HepG2 (cell line): ENCODE data around the gene CEP89. TPM values are rescaled to one million over a fixed set of nuclear protein-coding genes. Genes with fewer than 3 reads are reported as not detected.

ENCODE experiments used
- ATAC-seq: fragments of 200-7000 bp; cut with Tn5 transposase; 3 replicates; pipeline ENCODE4 v1.9.1; 2020; ENCODE audit warnings: mild to moderate bottlenecking, moderate library complexity
- BruUV-seq: library from RNA; stranded (reverse); fragments of 400-500 nt; replicated peaks from 2 replicates; lab custom pipeline; 2021; lab: Mats Ljungman, UMichigan
- CTCF ChIA-PET: fragments of 300-600 bp; formaldehyde crosslinking; extraction: SDS; loops from one replicate; lab custom pipeline; 2021; ENCODE audit warnings: low total read pairs, inconsistent platforms, low intra/inter-chr PET ratio; lab: Yijun Ruan, JAX
- POLR2A ChIA-PET: fragments of 350-600 bp; sonication (Branson Sonifier 250); formaldehyde crosslinking; loops from one replicate; lab custom pipeline; 2020; ENCODE audit warnings: antibody characterized with exemption, inconsistent platforms; lab: Yijun Ruan, JAX
- DNase-seq: peaks from one replicate; pipeline ENCODE4 v3.0.0-alpha.2; 2015; ENCODE audit warnings: low spot score
- FAIRE-seq: peaks from 3 replicates; lab custom pipeline; 2011; peaks lifted over from hg19 to GRCh38; lab: Jason Lieb, UNC
- H2AFZ ChIP-seq: one replicate; pipeline ENCODE4 v1.6.1; 2011; ENCODE audit warnings: low read length, inconsistent platforms
- H3K27ac ChIP-seq: fragments of 300-600 bp; 3 replicates; pipeline ENCODE4 v1.8.0; 2011; ENCODE audit warnings: mixed run types, mild to moderate bottlenecking, mixed read lengths, low read length, inconsistent platforms; ENCODE audit not compliant: insufficient read depth; ENCODE audit errors: extremely low read length
- H3K27me3 ChIP-seq, 2 experiments: fragments of 200-600 bp in 1 of 2; 2 replicates in 1 of 2; 3 replicates in 1 of 2; pipeline versions ENCODE4 v1.6.0 to v1.8.0; 2011; ENCODE audit warnings: low read length in 2 of 2, mild to moderate bottlenecking in 2 of 2, moderate library complexity in 2 of 2, inconsistent platforms in 1 of 2; ENCODE audit not compliant: insufficient read depth in 2 of 2, control insufficient read depth in 1 of 2
- H3K36me3 ChIP-seq, 2 experiments: fragments of 200-600 bp in 1 of 2; replicated peaks in 1 of 2; 2 replicates in 1 of 2; 3 replicates in 1 of 2; pipeline versions ENCODE4 v1.5.1 to v1.8.0; 2011; ENCODE audit warnings: low read length in 2 of 2, inconsistent platforms in 1 of 2; ENCODE audit not compliant: insufficient read depth in 2 of 2, control insufficient read depth in 1 of 2
- H3K4me1 ChIP-seq: 2 replicates; pipeline ENCODE4 v1.5.1; 2012; ENCODE audit warnings: low read length, inconsistent platforms; ENCODE audit not compliant: insufficient read depth
- H3K4me2 ChIP-seq: 2 replicates; pipeline ENCODE4 v1.6.0; 2011; ENCODE audit warnings: low read depth, low read length, inconsistent platforms
- H3K4me3 ChIP-seq, 3 experiments: fragments of 200-600 bp in 1 of 3; sonication (generic), shearing (Covaris generic) in 1 of 3; replicated peaks in 1 of 3; 2 replicates each; pipeline ENCODE4 v1.5.1; 2011 to 2016; ENCODE audit warnings: low read length in 3 of 3, inconsistent platforms in 2 of 3, low read depth in 2 of 3, mild to moderate bottlenecking in 2 of 3, control low read depth in 1 of 3, mixed read lengths in 1 of 3; ENCODE audit not compliant: insufficient read depth in 1 of 3
- H3K79me2 ChIP-seq: one replicate; pipeline ENCODE4 v1.6.1; 2011; ENCODE audit warnings: low read length, inconsistent platforms; ENCODE audit not compliant: insufficient read depth
- H3K9ac ChIP-seq: 2 replicates; pipeline ENCODE4 v1.6.0; 2011; ENCODE audit warnings: mild to moderate bottlenecking, low read depth, low read length, inconsistent platforms; ENCODE audit not compliant: insufficient read depth
- H3K9me3 ChIP-seq: 2 replicates; pipeline ENCODE4 v1.5.1; 2012; ENCODE audit warnings: mild to moderate bottlenecking, low read length
- H4K20me1 ChIP-seq: 2 replicates; pipeline ENCODE4 v1.6.0; 2011; ENCODE audit warnings: inconsistent platforms, mild to moderate bottlenecking, low read length, moderate library complexity; ENCODE audit not compliant: insufficient read depth
- NAIF1 ChIP-seq: sonication (generic); formaldehyde crosslinking; IDR thresholded peaks from 2 replicates; pipeline ENCODE4 v1.5.0; 2020; ENCODE audit warnings: mild to moderate bottlenecking, missing genetic modification reagents, borderline replicate concordance
- PTBP1 ChIP-seq: fragments of 200-400 bp; formaldehyde crosslinking; IDR thresholded peaks from 2 replicates; pipeline ENCODE4 v1.6.1; 2018; ENCODE audit warnings: low read length, low read depth; ENCODE audit not compliant: poor library complexity, severe bottlenecking
- SAFB2 ChIP-seq: sonication (generic); formaldehyde crosslinking; IDR thresholded peaks from 2 replicates; pipeline ENCODE4 v1.5.1; 2020; ENCODE audit warnings: missing genetic modification reagents, low read depth, mild to moderate bottlenecking, borderline replicate concordance
- ZKSCAN1 ChIP-seq: fragments of 150-350 bp; IDR thresholded peaks from 2 replicates; pipeline ENCODE4 v1.6.1; 2014; ENCODE audit warnings: low read length
- ZNF558 ChIP-seq: sonication (generic); formaldehyde crosslinking; IDR thresholded peaks from 2 replicates; pipeline ENCODE4 v1.9.0; 2022; ENCODE audit warnings: mild to moderate bottlenecking, missing genetic modification reagents, borderline replicate concordance
- WGBS: methylation state at CpG from one replicate; pipeline ENCODE4 v1.1.6; 2017; ENCODE audit warnings: low lambda C conversion rate; 5-methylcytosine and 5-hydroxymethylcytosine counted together
- in situ Hi-C: cut with HindIII; loops from 2 replicates; pipeline ENCODE4 v1.10.0; 2017; ENCODE audit warnings: low pct_unique_long_range_greater_than_20kb; ENCODE audit not compliant: extremely low pct_ligation_motif_present
- intact Hi-C: fragments of 100-400 bp; cut with micrococcal nuclease; formaldehyde crosslinking; loops from one replicate; pipeline ENCODE4 v1.10.0; 2022; ENCODE audit not compliant: unreplicated experiment
- polyA plus RNA-seq, 8 experiments: library from polyadenylated mRNA; depleted of rRNA in 3 of 8; stranded (reverse) in 7 of 8; unstranded in 1 of 8; fragments of >200 nt; fragmentation: Illumina TruSeq in 4 of 8; extraction: Trizol in 4 of 8; gene quantifications; 2 replicates each; pipeline versions ENCODE4 v1.2.1 to v1.2.3, GENCODE V29; 2011 to 2016; ENCODE audit warnings: low read depth in 4 of 8, missing spikeins in 1 of 8, mixed read lengths in 1 of 8; ENCODE audit not compliant: insufficient read depth in 1 of 8
- total RNA-seq, 5 experiments: library from RNA; depleted of rRNA; stranded (reverse); fragments of >200 nt; fragmentation: Illumina TruSeq; extraction: Trizol; gene quantifications; 2 replicates each; pipeline ENCODE4 v1.2.3, GENCODE V29; 2016; ENCODE audit warnings: low read depth in 1 of 5
- TF ChIP-seq, protein P1 (sequence below): fragments of 450-650 bp; IDR thresholded peaks from 2 replicates; pipeline ENCODE4 v1.6.1; 2016
- TF ChIP-seq, protein P2 (sequence below): sonication (generic); formaldehyde crosslinking; IDR thresholded peaks from 2 replicates; pipeline ENCODE4 v1.4.0; 2020; ENCODE audit warnings: missing genetic modification reagents
- TF ChIP-seq, protein P3 (sequence below): sonication (generic); formaldehyde crosslinking; IDR thresholded peaks from one replicate; pipeline ENCODE4 v1.5.1; 2020; ENCODE audit warnings: mild to moderate bottlenecking, missing genetic modification reagents; ENCODE audit errors: not compliant biosample characterization

Gene CEP89
- total and polyA plus RNA-seq, 2 of the 13 experiments (the other 11 are each of a cell fraction or from before 2014, with no cell fraction given) = 7.2 to 10.9 TPM

DNA sequence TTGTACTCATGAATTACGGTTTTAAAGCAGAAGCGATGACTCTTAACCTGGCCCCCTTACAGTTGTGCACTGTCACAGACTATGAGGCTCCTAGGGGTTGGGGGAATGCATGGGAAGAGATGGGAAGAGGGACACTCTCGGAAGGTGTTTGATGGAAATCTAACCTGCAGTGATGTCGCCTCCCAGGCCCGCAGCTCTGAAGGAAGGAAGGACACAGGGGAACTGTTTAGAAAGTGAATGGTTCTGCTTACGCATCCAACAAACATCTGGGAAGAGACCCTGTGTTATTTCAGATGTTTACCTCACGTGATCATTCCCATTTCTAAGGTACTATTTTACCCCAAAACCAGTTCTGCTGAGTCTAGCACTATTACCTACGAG, 54.2 kb downstream of the CEP89 start (continued):
- TF ChIP-seq, protein P1, sequence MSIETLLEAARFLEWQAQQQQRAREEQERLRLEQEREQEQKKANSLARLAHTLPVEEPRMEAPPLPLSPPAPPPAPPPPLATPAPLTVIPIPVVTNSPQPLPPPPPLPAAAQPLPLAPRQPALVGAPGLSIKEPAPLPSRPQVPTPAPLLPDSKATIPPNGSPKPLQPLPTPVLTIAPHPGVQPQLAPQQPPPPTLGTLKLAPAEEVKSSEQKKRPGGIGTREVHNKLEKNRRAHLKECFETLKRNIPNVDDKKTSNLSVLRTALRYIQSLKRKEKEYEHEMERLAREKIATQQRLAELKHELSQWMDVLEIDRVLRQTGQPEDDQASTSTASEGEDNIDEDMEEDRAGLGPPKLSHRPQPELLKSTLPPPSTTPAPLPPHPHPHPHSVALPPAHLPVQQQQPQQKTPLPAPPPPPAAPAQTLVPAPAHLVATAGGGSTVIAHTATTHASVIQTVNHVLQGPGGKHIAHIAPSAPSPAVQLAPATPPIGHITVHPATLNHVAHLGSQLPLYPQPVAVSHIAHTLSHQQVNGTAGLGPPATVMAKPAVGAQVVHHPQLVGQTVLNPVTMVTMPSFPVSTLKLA = no peak
- TF ChIP-seq, protein P2, sequence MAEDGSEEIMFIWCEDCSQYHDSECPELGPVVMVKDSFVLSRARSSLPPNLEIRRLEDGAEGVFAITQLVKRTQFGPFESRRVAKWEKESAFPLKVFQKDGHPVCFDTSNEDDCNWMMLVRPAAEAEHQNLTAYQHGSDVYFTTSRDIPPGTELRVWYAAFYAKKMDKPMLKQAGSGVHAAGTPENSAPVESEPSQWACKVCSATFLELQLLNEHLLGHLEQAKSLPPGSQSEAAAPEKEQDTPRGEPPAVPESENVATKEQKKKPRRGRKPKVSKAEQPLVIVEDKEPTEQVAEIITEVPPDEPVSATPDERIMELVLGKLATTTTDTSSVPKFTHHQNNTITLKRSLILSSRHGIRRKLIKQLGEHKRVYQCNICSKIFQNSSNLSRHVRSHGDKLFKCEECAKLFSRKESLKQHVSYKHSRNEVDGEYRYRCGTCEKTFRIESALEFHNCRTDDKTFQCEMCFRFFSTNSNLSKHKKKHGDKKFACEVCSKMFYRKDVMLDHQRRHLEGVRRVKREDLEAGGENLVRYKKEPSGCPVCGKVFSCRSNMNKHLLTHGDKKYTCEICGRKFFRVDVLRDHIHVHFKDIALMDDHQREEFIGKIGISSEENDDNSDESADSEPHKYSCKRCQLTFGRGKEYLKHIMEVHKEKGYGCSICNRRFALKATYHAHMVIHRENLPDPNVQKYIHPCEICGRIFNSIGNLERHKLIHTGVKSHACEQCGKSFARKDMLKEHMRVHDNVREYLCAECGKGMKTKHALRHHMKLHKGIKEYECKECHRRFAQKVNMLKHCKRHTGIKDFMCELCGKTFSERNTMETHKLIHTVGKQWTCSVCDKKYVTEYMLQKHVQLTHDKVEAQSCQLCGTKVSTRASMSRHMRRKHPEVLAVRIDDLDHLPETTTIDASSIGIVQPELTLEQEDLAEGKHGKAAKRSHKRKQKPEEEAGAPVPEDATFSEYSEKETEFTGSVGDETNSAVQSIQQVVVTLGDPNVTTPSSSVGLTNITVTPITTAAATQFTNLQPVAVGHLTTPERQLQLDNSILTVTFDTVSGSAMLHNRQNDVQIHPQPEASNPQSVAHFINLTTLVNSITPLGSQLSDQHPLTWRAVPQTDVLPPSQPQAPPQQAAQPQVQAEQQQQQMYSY = no peak

DNA sequence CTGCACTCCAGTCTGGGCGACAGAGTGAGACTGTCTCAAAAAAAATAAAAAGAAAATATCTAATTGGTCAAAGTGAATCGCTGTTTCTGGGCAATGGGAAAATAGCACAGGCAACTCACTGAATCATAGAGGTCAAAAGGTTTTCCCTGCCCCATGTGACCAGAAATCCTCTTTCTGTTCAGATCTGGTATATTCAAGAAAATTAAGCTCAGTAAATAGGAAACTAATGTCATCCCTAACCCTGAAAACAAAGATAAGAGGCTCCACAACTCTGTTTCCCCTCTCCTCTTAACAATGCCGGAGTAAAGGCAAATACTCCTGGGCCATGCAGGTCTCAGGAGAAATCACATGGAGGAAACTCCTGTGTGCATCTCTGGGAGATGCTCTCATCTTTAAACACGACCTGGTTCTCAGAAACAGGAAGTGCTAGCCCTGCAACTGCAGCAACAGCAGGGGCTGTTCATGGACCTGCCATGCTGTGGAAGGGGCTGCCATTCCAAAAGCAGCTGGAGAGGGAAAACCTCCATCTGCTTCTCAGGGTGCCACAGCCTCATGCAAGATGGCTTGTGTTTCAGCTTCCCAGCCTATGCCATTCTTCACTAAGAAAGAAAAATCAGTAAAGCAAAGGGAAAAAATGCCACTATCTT, 54.7 kb downstream of the CEP89 start:
- Histone ChIP-seq H3K79me2 (no peaks in the 10 kb centered on the region), H3K4me2 (no peak overlapping the region), H3K9me3 (no peaks in the 10 kb centered on the region), H3K27ac (no peak overlapping the region), H3K4me1 (no peaks in the 10 kb centered on the region), H3K27me3 (no peaks in the 10 kb centered on the region), H3K4me3 (no peak overlapping the region), H3K36me3 (peaks cover 2 to 3% of the 10 kb centered on the region in 2 experiments; a peak in 3 of 5 replicates), H4K20me1 (no peaks in the 10 kb centered on the region), H3K9ac (no peak overlapping the region), H2AFZ (no peak overlapping the region)
- DNase-seq (no peak), ATAC-seq (no peak), FAIRE-seq (no peak)
- POLR2A ChIA-PET = no interaction called here
- BruUV-seq = no TSS peak
- intact Hi-C loops = no loop called here
- WGBS = 67% methylated on average over 3 of the region's 4 CpGs
- CTCF ChIA-PET = no interaction called here
- in situ Hi-C loops = no loop called here
- TF ChIP-seq ZKSCAN1 (no peak), ZNF558 (CRISPR knock-in tag) (no peak), NAIF1 (no peak), PTBP1 (no peak), SAFB2 (CRISPR knock-in tag) (no peak)
- TF ChIP-seq, protein P3, sequence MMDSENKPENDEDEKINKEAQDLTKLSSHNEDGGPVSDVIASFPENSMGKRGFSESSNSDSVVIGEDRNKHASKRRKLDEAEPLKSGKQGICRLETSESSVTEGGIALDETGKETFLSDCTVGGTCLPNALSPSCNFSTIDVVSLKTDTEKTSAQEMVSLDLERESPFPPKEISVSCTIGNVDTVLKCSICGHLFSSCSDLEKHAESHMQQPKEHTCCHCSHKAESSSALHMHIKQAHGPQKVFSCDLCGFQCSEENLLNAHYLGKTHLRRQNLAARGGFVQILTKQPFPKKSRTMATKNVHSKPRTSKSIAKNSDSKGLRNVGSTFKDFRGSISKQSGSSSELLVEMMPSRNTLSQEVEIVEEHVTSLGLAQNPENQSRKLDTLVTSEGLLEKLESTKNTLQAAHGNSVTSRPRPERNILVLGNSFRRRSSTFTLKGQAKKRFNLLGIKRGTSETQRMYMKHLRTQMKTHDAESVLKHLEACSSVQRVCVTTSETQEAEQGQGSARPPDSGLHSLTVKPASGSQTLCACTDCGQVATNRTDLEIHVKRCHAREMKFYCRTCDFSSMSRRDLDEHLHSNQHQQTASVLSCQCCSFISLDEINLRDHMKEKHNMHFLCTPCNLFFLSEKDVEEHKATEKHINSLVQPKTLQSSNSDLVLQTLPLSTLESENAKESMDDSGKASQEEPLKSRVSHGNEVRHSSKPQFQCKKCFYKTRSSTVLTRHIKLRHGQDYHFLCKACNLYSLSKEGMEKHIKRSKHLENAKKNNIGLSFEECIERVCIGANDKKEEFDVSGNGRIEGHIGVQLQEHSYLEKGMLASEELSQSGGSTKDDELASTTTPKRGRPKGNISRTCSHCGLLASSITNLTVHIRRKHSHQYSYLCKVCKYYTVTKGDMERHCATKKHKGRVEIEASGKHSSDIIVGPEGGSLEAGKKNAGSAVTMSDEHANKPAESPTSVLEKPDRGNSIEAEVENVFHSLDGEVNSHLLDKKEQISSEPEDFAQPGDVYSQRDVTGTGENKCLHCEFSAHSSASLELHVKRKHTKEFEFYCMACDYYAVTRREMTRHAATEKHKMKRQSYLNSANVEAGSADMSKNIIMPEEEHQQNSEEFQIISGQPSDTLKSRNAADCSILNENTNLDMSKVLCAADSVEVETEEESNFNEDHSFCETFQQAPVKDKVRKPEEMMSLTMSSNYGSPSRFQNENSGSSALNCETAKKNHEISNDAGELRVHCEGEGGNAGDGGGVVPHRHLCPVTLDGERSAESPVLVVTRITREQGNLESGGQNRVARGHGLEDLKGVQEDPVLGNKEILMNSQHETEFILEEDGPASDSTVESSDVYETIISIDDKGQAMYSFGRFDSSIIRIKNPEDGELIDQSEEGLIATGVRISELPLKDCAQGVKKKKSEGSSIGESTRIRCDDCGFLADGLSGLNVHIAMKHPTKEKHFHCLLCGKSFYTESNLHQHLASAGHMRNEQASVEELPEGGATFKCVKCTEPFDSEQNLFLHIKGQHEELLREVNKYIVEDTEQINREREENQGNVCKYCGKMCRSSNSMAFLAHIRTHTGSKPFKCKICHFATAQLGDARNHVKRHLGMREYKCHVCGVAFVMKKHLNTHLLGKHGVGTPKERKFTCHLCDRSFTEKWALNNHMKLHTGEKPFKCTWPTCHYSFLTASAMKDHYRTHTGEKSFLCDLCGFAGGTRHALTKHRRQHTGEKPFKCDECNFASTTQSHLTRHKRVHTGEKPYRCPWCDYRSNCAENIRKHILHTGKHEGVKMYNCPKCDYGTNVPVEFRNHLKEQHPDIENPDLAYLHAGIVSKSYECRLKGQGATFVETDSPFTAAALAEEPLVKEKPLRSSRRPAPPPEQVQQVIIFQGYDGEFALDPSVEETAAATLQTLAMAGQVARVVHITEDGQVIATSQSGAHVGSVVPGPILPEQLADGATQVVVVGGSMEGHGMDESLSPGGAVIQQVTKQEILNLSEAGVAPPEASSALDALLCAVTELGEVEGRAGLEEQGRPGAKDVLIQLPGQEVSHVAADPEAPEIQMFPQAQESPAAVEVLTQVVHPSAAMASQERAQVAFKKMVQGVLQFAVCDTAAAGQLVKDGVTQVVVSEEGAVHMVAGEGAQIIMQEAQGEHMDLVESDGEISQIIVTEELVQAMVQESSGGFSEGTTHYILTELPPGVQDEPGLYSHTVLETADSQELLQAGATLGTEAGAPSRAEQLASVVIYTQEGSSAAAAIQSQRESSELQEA (CRISPR knock-in tag) = no peak
